AG09319 (cell line): Measurements from ENCODE around the gene CUX1.

Experiments used
- DNase-seq: peaks from one replicate; pipeline ENCODE4 v3.0.0-alpha.2; 2010; ENCODE audit warnings: low read depth; ENCODE audit errors: extremely low read depth
- TF ChIP-seq, protein P1 (sequence below): IDR thresholded peaks from 2 replicates; pipeline ENCODE4 v1.5.1; 2011; ENCODE audit warnings: low read depth, mild to moderate bottlenecking, inconsistent platforms, low read length, moderate library complexity

The CUX1 gene

DNA sequence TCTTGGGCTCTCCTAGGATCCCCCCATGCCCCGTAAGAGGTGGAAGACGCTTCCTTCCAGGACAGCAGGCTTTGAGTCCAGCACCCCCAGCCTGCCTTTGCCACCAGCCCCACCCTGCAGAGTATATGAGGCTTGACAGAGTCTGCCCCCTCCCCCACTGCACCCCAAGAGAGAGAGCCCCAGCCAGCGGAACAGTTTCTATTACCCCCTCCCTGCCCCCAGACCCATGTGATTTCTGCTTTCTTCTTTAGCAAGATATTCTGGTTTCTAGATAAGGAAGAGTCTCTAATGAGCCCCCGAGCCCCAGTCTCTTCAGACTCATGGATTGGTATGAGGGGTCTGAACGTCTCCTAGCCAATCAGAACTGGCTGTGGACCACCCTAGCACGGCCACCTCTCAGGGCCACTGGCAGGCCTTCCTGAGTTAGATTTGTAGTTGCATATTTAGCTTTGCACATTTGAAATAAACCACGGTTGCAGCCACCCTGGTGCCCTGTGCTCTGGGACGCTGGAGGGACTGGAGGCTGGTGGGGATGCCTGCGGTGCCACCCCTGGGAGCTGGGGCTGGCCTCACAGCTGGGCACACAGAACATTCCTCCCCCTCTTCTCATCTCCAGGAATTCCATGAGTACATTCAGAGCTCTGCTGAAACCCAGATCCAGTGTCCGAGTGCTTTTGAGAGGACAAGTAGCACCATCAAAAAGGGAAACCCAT lies 466.2 kb downstream of the CUX1 start:
- TF ChIP-seq, protein P1, sequence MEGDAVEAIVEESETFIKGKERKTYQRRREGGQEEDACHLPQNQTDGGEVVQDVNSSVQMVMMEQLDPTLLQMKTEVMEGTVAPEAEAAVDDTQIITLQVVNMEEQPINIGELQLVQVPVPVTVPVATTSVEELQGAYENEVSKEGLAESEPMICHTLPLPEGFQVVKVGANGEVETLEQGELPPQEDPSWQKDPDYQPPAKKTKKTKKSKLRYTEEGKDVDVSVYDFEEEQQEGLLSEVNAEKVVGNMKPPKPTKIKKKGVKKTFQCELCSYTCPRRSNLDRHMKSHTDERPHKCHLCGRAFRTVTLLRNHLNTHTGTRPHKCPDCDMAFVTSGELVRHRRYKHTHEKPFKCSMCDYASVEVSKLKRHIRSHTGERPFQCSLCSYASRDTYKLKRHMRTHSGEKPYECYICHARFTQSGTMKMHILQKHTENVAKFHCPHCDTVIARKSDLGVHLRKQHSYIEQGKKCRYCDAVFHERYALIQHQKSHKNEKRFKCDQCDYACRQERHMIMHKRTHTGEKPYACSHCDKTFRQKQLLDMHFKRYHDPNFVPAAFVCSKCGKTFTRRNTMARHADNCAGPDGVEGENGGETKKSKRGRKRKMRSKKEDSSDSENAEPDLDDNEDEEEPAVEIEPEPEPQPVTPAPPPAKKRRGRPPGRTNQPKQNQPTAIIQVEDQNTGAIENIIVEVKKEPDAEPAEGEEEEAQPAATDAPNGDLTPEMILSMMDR = no peak
- no peak for DNase-seq

DNA sequence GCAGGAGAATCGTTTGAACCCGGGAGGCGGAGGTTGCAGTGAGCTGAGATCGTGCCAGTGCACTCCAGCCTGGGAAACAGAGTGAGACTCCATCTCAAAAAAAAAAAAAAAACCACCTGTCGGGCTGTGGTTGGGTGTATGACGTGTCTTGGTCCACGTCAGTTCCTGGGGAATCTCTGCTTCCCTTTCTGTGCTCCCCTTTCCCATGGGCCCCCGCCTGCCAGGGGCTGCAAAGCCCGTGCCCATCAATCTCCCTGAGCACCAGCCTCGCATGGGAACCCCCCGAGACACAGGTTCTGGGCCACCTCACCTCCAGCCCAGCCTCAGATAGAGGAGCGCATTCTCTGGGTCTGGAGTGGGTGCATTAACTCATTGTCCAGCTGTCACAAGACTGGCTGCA lies 467.0 kb downstream of the CUX1 start:
- TF ChIP-seq, protein P1 = no peak
- no peak for DNase-seq

DNA sequence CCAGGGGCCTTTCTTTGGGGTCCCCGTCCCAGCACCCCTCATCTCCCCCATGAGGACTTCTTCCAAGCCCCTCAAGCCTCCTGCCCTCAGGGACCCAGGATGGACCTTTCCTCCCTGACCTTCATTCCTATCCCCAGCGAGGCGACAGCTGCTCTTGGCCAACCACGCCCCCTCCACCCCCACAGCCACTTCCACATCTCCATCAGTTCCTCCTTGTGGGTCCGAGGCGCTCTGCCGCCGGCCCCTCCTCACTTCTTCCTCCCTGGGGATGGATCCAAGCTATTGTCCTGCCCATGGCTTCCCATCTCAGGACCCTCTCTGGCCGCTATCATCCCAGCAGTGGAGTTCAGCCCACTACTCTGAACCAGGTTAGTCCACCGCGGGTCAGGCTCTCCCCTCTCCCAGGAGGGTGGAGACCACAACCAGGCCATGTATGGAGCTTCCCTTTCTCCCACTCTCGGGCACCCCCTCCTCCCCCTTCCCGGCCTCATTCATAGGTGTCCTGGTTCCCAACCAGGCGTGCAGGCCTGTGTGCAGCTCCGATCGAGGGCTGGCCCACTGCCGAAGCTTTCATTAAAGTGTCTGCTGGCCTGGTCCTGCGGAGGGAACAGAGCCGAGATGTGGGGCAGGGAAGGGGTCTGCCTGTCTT lies 467.6 kb downstream of the CUX1 start:
- no peak for DNase-seq
- TF ChIP-seq, protein P1 = no peak

DNA sequence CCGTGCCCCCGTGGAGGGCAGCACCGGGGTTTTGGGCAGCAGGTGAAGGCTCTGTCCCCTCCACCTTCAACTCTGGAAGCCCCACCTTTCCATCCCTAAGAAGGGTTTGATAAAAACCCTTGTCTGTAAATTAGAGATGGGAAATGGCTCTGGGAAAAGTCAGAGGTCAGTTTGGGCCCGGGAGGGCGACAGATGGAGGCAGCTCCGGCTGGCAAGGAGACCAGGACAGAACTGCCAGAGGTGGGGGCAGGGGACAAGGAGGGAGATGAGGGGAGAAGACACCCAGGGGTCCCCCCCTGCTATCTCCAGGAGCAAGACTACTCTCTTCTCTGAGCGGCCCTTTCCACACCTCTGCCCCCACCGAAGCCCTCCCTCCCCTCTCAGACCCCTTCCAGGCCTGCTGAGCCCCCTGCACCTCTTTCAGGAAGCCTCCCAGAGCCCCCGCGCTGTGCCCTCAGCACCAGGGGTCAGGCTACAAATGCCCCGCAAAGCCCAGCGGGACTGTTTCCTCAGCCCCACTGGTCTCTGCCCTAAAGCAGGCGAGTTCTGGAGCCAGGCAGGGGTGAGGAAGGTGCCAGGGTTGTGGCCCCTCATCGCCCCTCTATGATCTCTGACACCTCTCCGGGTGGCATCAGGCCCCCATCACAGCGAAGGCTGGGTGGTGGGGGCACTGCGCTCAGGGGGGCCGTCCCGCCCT lies 468.3 kb downstream of the CUX1 start:
- no peak for DNase-seq
- TF ChIP-seq, protein P1 = no peak

DNA sequence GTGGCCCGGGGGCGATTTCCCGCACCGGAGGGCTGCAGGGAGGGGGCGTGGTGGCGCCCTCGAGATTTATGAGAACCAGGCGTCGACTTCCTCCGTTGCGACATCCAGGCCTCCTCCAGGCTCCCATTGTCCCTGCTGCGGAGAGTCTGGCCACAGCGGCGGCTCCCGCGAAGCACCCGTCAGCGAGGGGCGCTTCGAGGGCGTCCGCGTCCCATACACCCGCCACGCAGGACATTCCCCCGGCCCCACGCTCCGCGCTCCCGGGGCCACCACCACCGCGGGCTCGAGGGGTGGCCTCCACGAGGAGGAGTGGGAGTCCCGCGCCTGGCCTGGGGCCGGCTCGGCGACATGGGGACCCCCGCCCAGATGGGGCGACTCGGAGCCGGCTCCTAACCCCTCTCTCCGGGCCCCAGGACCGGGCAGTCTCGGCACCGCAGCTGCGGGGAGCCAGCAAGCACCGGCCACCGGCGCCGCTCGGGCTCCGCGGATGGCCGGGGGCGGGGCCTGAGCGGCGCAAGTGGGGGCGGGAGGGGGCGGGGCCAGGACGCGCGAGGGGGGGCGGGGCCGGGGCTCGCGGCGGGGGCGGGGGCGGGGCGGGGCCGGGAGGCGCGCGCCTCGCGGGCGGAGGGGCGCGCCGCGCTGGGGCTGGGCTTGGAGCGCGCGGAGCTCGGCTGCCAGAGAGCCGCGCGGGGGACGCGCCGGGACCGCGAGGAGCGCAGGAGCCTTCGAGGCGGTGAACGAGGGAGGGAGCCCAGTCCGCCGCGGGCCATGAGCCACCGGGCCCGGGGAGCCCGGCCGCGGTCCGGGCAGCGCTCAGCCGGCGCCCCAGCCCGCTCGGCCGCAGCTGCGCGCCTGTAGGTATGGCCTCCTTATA lies 469.0 kb downstream of the CUX1 start, which contains the start of gene SH2B2:
Gene SH2B2 (plus strand): TSS at position 632 of the 874 bp plus-strand sequence. CDS start 13,683 bp downstream, outside the sequence.
- DNase-seq = peak; percentile 16

DNA sequence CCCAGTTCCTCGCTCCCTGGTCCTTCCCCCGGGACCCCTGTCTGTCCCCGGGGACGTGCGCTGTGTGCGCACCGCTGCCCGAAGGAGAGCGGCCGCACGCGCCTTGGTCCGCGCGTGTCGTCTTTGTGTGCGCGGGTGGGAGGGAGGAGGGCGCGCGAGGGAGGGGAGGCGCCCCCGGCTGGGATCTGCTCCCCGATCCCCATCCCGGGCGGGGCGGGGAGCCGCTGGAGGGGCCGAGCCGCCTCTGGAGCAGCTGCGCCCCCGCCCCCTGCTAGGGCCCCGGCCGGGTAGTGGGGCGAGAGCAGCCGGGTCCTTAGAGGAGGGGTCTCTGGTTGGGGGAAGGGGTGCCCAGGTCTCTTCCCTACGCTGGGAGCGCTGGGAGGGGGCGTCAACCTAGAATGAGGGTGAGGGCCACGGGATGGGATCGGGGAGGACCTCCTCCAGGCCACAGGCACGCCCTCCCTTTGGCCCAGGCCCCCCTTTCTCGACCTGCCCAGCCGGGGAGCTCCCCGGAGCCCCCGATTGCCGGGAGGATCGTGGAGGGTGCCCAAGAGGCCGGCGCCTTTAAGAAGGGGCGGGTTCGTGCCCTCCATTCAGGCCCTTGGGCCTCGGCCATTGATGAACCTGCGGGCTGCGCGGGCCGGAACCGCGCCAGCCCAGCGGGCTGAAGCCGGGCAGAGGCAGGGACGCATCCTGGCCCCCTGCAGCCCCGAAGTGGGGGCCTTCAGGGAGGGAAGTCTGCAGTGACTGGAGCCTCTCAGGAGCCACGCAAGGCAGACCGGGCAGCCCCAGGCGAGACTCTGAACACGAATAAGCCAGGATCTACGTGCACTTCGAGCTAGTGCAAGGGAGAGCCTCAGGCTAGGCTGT lies 469.9 kb downstream of the CUX1 start:
- no peak for DNase-seq
- TF ChIP-seq, protein P1 = no peak

More for the DNA sequence above, 469.0 kb downstream of the CUX1 start, which contains the start of gene SH2B2:
- TF ChIP-seq, protein P1 = no peak
